NB4 (cell line): ENCODE results near the gene RASSF4.

Experiments
- POLR2A ChIP-seq: IDR thresholded peaks from 2 replicates; pipeline ENCODE4 v1.6.1; 2011; ENCODE audit warnings: mild to moderate bottlenecking; ENCODE audit not compliant: insufficient read length; ENCODE audit errors: extremely low read depth
- TF ChIP-seq, protein P1 (sequence below): IDR thresholded peaks from one replicate; pipeline ENCODE4 v1.5.1; 2012; ENCODE audit warnings: low read depth, low read length

DNA sequence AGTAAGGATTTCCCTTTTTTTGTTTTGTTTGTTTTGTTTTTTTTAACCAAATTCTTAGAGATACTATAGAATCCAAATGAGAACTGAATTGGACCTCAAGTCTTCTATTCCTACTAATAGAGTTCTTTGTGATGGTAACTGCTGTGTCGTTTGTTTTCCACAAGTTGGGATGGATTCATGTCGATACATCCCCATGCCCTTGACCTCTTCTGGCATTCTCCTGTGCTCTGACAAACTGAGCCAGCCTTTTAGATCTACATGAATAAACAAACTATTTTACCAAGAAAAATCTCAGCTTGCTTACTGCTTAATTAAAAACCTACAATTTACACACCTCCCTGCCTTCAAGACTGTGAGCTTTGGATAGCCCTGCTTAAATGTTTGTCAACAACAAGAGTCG is 45.1 kb downstream of the RASSF4 start:
- TF ChIP-seq, protein P1, sequence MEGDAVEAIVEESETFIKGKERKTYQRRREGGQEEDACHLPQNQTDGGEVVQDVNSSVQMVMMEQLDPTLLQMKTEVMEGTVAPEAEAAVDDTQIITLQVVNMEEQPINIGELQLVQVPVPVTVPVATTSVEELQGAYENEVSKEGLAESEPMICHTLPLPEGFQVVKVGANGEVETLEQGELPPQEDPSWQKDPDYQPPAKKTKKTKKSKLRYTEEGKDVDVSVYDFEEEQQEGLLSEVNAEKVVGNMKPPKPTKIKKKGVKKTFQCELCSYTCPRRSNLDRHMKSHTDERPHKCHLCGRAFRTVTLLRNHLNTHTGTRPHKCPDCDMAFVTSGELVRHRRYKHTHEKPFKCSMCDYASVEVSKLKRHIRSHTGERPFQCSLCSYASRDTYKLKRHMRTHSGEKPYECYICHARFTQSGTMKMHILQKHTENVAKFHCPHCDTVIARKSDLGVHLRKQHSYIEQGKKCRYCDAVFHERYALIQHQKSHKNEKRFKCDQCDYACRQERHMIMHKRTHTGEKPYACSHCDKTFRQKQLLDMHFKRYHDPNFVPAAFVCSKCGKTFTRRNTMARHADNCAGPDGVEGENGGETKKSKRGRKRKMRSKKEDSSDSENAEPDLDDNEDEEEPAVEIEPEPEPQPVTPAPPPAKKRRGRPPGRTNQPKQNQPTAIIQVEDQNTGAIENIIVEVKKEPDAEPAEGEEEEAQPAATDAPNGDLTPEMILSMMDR, result no peak
- no peak for TF ChIP-seq POLR2A
